ENCODE data around the gene RAD51AP2. TPM values are rescaled to one million over a fixed set of nuclear protein-coding genes. Genes with fewer than 3 reads are reported as not detected.

RAD51AP2 gene
- total and polyA plus RNA-seq, 10 of the 15 experiments (the other 5 are each of a cell fraction or from before 2014, with no cell fraction given): under 0.01 to 0.02 TPM; not detected in 8

DNA sequence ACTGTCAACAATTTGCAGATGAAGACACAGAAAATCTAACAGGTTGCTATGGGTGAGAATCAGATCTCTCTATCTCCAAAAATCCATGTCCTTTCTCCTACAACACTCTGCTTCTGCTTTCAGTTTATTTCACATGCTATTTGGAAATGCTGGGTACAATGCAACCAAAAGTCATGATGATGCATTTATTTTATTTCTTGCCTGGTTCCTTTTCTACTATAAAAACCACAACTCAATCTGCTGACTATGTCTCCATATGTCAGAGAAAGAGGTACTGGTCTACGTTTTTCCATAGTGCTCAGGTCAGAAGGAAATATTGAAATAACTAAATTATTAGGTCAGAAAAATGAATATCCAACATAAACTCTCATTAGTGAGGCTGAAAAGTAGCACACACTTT lies 20.5 kb downstream of the RAD51AP2 start (continued):
- no peak for TF ChIP-seq STAT3 (IDR thresholded peaks at IDR 0.05; ENCODE audit: low read depth, low read length)
- TF ChIP-seq, protein P1, sequence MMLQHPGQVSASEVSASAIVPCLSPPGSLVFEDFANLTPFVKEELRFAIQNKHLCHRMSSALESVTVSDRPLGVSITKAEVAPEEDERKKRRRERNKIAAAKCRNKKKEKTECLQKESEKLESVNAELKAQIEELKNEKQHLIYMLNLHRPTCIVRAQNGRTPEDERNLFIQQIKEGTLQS (IDR thresholded peaks at IDR 0.05; ENCODE audit: borderline replicate concordance, extremely low read depth, low read depth, low read length): no peak
- no peak for TF ChIP-seq USF1 (IDR thresholded peaks at IDR 0.05; ENCODE audit: borderline replicate concordance, extremely low read length, insufficient read depth, low read depth, low read length)
- no peak for TF ChIP-seq SUPT20H (IDR thresholded peaks at IDR 0.05; ENCODE audit: borderline replicate concordance, control insufficient read depth, low read depth, low read length)

DNA sequence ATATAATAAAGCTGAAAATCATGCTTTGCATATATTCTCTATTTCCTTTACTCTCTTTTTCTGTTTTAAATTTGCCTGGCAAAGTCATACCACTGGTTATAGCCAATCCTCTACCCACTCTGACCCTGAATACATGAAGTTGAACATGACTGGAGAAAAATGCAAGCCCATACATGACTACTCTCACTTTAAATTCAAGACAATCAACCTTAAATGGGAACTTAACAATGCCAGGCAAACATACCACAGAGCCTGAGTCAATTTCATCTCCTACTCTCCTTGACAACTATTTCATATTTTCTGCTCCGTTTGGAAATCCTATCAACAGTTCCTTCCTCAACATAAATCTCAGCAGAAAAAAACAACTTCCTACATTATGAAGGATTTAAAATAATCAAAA lies 22.6 kb downstream of the RAD51AP2 start:
- WGBS (ENCODE audit: insufficient coverage, insufficient replicate concordance, low lambda C conversion rate, missing lambda C conversion rate): 0% methylated on average over 1 of the region's 1 CpG
- H3K4me1 ChIP-seq (ENCODE audit: control insufficient read depth, insufficient read depth, low read length): no peaks in the 10 kb centered on the region
- H3K27ac ChIP-seq (ENCODE audit: control insufficient read depth, insufficient read depth): no peak overlapping the region
- no peaks in the 10 kb centered on the region for H3K36me3 ChIP-seq (ENCODE audit: control insufficient read depth in 2 of 2, insufficient read depth in 2 of 2, low read length in 1 of 2)
- H4K20me1 ChIP-seq (ENCODE audit: control insufficient read depth, insufficient read depth): no peaks in the 10 kb centered on the region
- intact Hi-C loops (cut with micrococcal nuclease; ENCODE audit: unreplicated experiment): no loop called here
- TF ChIP-seq CEBPB (IDR thresholded peaks at IDR 0.05; ENCODE audit: borderline replicate concordance in 1 of 2, low read depth in 2 of 2, low read length in 2 of 2): no peak
- TF ChIP-seq CBX3 (IDR thresholded peaks at IDR 0.05; ENCODE audit: borderline replicate concordance, low read depth): no peak
- no peak for TF ChIP-seq NFYA (IDR thresholded peaks at IDR 0.05; ENCODE audit: borderline replicate concordance, low read depth, low read length)
- TF ChIP-seq SIX5 (IDR thresholded peaks at IDR 0.05; ENCODE audit: low read depth, low read length, severe bottlenecking): no peak
- TF ChIP-seq PML (IDR thresholded peaks at IDR 0.05; ENCODE audit: low read length): no peak
- no peak for TF ChIP-seq ELK1 (IDR thresholded peaks at IDR 0.05; ENCODE audit: low read depth, low read length)
- no peak for TF ChIP-seq ZBTB11 (CRISPR knock-in tag; IDR thresholded peaks at IDR 0.05)
- no peak for TF ChIP-seq IRF5 (IDR thresholded peaks at IDR 0.05; ENCODE audit: borderline replicate concordance)
- no peak for TF ChIP-seq KDM1A (IDR thresholded peaks at IDR 0.05; ENCODE audit: borderline replicate concordance)
- no peak for TF ChIP-seq ASH2L (IDR thresholded peaks at IDR 0.05; ENCODE audit: borderline replicate concordance, low read depth)
- no peak for TF ChIP-seq SPI1 (IDR thresholded peaks at IDR 0.05; ENCODE audit: borderline replicate concordance, insufficient read depth, low read depth, low read length)
- H3K79me2 ChIP-seq (ENCODE audit: control insufficient read depth, insufficient read depth, low read length): no peaks in the 10 kb centered on the region
- H3K4me3 ChIP-seq: no peak overlapping the region
- no peak overlapping the region for H3K4me2 ChIP-seq (ENCODE audit: control insufficient read depth, insufficient read depth)
- no peak overlapping the region for H2AFZ ChIP-seq (ENCODE audit: control insufficient read depth, low read depth, low read length)
- CTCF ChIA-PET: interaction anchor here (0.9 kb wide), 1 partner anchor 150 kb away, joined by 3 read pairs; no protein-coding TSS in a partner anchor
- no peaks in the 10 kb centered on the region for H3K27me3 ChIP-seq (replicated peaks in 1 of 2; ENCODE audit: control insufficient read depth in 2 of 2, insufficient read depth in 2 of 2, low read length in 1 of 2)
- FAIRE-seq: no peak
- no peaks in the 10 kb centered on the region for H3K9me3 ChIP-seq (replicated peaks; ENCODE audit: control insufficient read depth, insufficient read depth, low read length)
- POLR2A ChIA-PET: no interaction called here
- SMC1A ChIA-PET (ENCODE audit: uncharacterized antibody, unreplicated experiment): interaction anchor here (1.0 kb wide), 1 partner anchor 10 kb away, joined by 3 read pairs; no protein-coding TSS in a partner anchor
- BruUV-seq (replicated peaks): no TSS peak
- in situ Hi-C loops (cut with MboI): no loop called here
- no peak for DNase-seq (ENCODE audit: low read depth, low spot score)
- RAD21 ChIA-PET (ENCODE audit: unreplicated experiment): interaction anchor here (1.2 kb wide), 1 partner anchor 20 kb away, joined by 3 read pairs; no protein-coding TSS in a partner anchor
- no peak for ATAC-seq
- H3K9ac ChIP-seq (ENCODE audit: control insufficient read depth, insufficient read depth, low read length): no peak overlapping the region
